HPDE6-E6E7 (cell line): ENCODE results near the gene GP9.
"Not testable (repeated sequence)": the region's sequence is repeated elsewhere in the genome, so short reads cannot be mapped to it uniquely, and the experiment has no call there.

ENCODE experiments used
- DNase-seq: peaks from one replicate; pipeline ENCODE4 v3.0.0; 2011; ENCODE audit warnings: missing footprints; ENCODE audit errors: extremely low spot score

Gene GP9

GRCh38 chr3:129111076-129111780 lies 50.6 kb downstream of the GP9 start:
- not testable (repeated sequence) for DNase-seq
